Neural crest cell (in vitro differentiated cells): Measurements from ENCODE around the gene SASH1. TPM values are rescaled to one million over a fixed set of nuclear protein-coding genes. Genes with fewer than 3 reads are reported as not detected.

Experiments
- DNase-seq: peaks from one replicate; pipeline ENCODE4 v3.0.0; 2021; ENCODE audit warnings: low read depth, mixed read lengths, low spot score
- H3K27ac Mint-ChIP-seq: one replicate; pipeline ENCODE4 v1.8.0; 2021; ENCODE audit warnings: mild to moderate bottlenecking, mixed read lengths; ENCODE audit not compliant: unreplicated experiment
- H3K27me3 Mint-ChIP-seq: 2 replicates; pipeline ENCODE4 v1.8.0; 2021; ENCODE audit warnings: low read depth, mild to moderate bottlenecking, mixed read lengths
- H3K36me3 Mint-ChIP-seq: 2 replicates; pipeline ENCODE4 v1.8.0; 2021; ENCODE audit warnings: low read depth, mild to moderate bottlenecking, mixed read lengths
- H3K4me1 Mint-ChIP-seq: 2 replicates; pipeline ENCODE4 v1.8.0; 2021; ENCODE audit warnings: mixed read lengths
- H3K4me3 Mint-ChIP-seq: one replicate; pipeline ENCODE4 v1.8.0; 2021; ENCODE audit warnings: mild to moderate bottlenecking, mixed read lengths
- H3K9me3 Mint-ChIP-seq: 2 replicates; pipeline ENCODE4 v1.8.0; 2021; ENCODE audit warnings: mixed read lengths
- total RNA-seq: library from RNA; stranded (reverse); gene quantifications from 2 replicates; pipeline ENCODE4 v1.2.1, GENCODE V29; 2021
- TF ChIP-seq, protein P1 (sequence below): fragments of 200-600 bp; sonication (generic); conservative IDR thresholded peaks from 2 replicates; pipeline ENCODE4 v1.5.0; 2021; ENCODE audit warnings: antibody characterized with exemption, mild to moderate bottlenecking

The SASH1 gene
- total RNA-seq, 1 donor from 2014 or later: 90.0 TPM

DNA sequence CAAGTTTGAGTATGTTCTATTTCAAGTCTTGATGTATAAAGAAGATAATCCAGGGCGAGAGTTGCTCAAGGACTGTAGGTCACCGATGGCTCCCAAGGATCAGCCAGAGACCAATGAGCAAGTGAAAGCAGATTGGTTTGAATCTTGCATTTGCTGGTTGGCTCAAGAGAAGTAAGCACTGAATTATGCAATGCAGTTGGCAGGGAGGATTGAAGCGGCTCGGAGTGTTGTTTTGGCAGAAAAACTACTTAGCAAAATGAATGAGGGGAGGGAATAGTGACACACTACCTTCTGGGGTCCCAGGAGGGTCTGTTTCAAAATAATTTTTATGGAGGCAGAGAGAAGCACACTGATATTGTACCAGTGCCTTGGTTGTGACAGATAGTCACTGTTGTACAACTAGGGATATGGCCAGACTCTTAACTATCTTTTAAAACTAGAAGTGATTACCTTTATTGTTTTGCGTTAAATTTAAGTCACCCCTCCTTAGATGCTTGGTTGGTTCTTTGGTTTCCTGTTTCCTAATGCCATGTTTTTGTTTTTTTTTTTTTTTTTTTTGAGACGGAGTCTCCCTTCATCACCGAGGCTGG, 15.7 kb downstream of the SASH1 start:
- no peak overlapping the region for H3K27ac Mint-ChIP-seq
- H3K4me3 Mint-ChIP-seq: no peak overlapping the region
- TF ChIP-seq, protein P1, sequence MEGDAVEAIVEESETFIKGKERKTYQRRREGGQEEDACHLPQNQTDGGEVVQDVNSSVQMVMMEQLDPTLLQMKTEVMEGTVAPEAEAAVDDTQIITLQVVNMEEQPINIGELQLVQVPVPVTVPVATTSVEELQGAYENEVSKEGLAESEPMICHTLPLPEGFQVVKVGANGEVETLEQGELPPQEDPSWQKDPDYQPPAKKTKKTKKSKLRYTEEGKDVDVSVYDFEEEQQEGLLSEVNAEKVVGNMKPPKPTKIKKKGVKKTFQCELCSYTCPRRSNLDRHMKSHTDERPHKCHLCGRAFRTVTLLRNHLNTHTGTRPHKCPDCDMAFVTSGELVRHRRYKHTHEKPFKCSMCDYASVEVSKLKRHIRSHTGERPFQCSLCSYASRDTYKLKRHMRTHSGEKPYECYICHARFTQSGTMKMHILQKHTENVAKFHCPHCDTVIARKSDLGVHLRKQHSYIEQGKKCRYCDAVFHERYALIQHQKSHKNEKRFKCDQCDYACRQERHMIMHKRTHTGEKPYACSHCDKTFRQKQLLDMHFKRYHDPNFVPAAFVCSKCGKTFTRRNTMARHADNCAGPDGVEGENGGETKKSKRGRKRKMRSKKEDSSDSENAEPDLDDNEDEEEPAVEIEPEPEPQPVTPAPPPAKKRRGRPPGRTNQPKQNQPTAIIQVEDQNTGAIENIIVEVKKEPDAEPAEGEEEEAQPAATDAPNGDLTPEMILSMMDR: no peak

DNA sequence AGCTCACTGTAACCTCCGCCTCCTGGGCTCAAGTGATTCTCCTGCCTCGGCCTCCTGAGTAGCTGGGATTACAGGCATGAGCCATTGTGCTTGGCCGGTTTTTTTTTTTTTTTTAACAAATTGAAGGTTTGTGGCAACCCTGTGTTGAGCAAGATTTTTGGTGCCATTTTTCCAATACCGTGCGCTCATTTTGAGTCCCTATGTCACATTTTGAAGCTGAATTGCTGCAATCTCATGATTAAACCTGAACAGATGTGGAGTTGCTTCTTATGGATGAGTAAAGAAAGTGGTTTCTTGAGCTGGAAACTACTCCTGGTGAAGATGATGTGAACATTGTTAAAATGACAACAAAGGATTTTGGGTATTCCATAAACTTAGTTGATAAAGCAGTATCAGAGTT, 16.6 kb downstream of the SASH1 start:
- Mint-ChIP-seq H3K4me3 (no peak overlapping the region), H3K27me3 (no peaks in the 10 kb centered on the region), H3K36me3 (peaks cover 10% of the 10 kb centered on the region), H3K27ac (no peak overlapping the region), H3K4me1 (peaks cover 58% of the 10 kb centered on the region), H3K9me3 (no peaks in the 10 kb centered on the region)
- TF ChIP-seq, protein P1: no peak
- no peak for DNase-seq

More for the DNA sequence above, 15.7 kb downstream of the SASH1 start:
- H3K27me3 Mint-ChIP-seq: no peaks in the 10 kb centered on the region
- H3K4me1 Mint-ChIP-seq: peaks cover 49% of the 10 kb centered on the region
- H3K36me3 Mint-ChIP-seq: peaks cover 10% of the 10 kb centered on the region
- no peak for DNase-seq
- no peaks in the 10 kb centered on the region for H3K9me3 Mint-ChIP-seq

DNA sequence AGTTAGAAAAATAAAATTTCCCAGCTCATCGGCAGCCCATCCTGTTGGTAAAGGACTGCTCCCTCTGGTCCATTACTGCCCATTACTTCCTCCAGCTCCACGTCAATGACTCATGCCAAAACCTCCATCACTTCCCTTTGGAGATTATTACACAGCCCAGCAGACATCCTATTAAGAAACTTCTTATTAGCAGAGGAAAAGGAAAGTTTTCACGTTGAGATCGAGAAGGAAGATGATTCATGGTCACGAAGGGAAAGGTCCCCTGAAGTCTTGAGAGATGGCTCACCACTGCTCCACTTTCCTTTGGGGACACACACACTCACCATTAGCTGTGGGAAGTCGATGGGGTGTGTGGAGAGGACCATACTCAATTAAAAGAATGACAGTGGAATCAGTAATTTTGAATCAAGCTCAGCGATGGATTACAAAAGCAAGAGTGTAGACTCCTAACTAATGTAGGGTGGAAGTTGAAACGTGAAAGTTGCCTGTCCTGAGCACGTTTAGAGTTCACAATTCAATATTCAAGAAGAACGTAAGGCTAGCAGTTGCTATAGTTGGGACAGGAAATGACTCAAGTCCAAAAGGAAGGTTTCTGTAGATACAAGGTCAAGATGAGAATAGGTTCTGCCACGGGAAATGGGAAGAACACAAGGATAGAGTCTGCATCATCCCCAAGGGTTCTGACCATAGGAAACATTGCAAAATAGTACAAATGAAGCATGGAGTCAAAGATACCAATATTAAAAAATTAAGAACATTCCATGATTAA, 21.6 kb downstream of the SASH1 start:
- Mint-ChIP-seq H3K4me1 (peaks cover 75% of the 10 kb centered on the region), H3K4me3 (no peak overlapping the region), H3K36me3 (peaks cover 15% of the 10 kb centered on the region), H3K27me3 (no peaks in the 10 kb centered on the region), H3K27ac (no peak overlapping the region), H3K9me3 (no peaks in the 10 kb centered on the region)
- TF ChIP-seq, protein P1: no peak
- DNase-seq: no peak

DNA sequence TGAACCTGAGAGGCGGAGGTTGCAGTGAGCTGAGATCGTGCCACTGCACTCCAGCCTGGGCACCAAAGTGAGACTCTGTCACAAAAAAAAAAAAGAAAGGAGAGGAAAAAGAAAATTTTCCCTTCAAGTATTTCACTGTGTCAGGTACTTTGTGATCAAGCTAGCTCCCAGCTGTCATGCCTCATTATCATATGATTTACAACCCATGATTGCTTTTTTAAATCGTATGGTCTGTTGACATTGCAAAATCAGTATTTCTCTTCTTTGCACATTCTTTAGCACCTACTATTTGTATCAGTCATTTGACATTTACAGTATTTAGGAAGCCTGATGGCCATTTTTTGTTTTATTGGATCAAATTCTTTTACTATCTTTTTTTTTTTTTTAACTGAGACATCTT, 22.4 kb downstream of the SASH1 start:
- H3K36me3 Mint-ChIP-seq: peaks cover 15% of the 10 kb centered on the region
- peaks cover 71% of the 10 kb centered on the region for H3K4me1 Mint-ChIP-seq
- H3K27me3 Mint-ChIP-seq: no peaks in the 10 kb centered on the region
- no peak overlapping the region for H3K4me3 Mint-ChIP-seq
- TF ChIP-seq, protein P1: no peak
- H3K9me3 Mint-ChIP-seq: no peaks in the 10 kb centered on the region
- no peak for DNase-seq
- no peak overlapping the region for H3K27ac Mint-ChIP-seq

DNA sequence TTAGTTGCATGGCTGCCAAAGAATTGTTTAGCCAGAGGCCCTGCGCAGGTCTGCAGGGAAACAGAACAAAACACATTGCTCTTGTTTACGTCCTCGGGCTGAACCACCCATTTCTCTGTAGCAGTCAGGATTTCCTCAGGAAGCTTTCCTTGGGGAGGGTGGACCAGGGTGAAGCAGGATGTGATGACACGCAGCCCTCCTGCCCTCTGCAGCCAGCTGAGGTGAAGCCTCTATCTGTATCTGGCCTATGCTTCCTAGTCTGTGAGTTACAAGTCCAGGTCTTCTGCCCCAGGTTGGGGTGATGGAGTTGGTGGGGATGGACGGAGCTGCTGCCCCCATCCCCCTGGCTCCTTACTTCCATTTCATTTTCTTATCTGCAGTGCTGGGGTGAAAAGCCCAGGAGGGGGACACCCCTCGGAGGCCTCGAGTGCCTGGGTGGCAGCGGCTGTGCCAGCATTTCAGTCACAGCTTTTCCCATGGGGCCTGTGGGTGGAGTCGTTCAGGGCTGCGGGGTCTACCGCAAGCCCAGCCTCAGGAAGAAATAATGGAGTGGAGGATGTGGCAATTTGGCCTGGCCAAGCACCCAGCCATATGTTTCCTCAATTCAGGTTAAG, 24.9 kb downstream of the SASH1 start:
- no peak for DNase-seq
- no peak overlapping the region for H3K4me3 Mint-ChIP-seq
- H3K27me3 Mint-ChIP-seq: no peaks in the 10 kb centered on the region
- H3K27ac Mint-ChIP-seq: peak overlapping the region; percentile 67
- peaks cover 57% of the 10 kb centered on the region for H3K4me1 Mint-ChIP-seq
- peaks cover 13% of the 10 kb centered on the region for H3K36me3 Mint-ChIP-seq
- TF ChIP-seq, protein P1: no peak
- H3K9me3 Mint-ChIP-seq: no peaks in the 10 kb centered on the region
